ENCODE results near the gene RETREG1. TPM values are rescaled to one million over a fixed set of nuclear protein-coding genes. Genes with fewer than 3 reads are reported as not detected.

RETREG1 gene
- total and polyA plus RNA-seq, 2 of the 13 experiments (the other 11 are each of a cell fraction or from before 2014, with no cell fraction given) = 0.07 TPM; not detected in 1

DNA sequence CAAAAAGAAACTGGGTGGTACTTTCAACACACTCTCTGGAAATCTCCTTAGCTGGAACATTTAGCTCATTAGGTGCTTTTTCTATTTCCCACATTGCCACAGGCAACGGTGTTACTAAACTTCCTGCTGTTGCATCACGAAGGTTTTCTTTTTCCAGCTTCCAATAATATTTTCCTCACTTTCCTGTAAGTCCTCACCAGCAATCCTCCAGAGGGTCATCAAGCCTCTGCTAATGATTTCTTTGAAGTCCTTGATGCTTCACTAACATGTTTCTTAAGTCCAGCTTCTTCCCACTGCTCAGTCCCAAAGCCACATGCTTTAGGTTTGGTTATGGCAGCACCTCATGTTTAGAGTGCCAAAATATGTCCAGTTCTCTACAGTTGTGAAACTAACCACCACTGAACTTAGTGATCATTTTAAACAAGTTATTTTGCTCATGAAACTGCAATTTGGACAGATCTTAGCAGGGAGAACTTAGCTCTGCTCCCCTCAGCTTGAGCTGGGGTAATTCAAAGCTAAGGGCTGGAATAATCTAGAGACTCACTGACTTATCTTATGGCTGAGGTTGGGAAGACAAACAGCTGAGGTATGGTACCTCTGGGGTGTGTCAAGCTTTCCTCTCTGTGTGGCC, 39.9 kb upstream of the RETREG1 start:
- no peaks in the 10 kb centered on the region for H3K9me3 ChIP-seq (ENCODE audit: low read length)
- ChIA-PET POLR2A (no interaction called here), CTCF (ENCODE audit: low intra/inter-chr PET ratio, low total read pairs) (no interaction called here)
- no peak overlapping the region for H3K4me3 ChIP-seq (replicated peaks in 1 of 3; ENCODE audit: insufficient read depth in 1 of 3, low read depth in 2 of 3, low read length in 3 of 3)
- H3K27me3 ChIP-seq (ENCODE audit: control insufficient read depth in 1 of 2, insufficient read depth in 2 of 2, low read length in 2 of 2) = no peaks in the 10 kb centered on the region; a peak in 3 of 5 replicates
- FAIRE-seq = no peak
- ATAC-seq = no peak
- H3K9ac ChIP-seq (ENCODE audit: insufficient read depth, low read depth, low read length) = no peak overlapping the region
- H3K4me2 ChIP-seq (ENCODE audit: low read depth, low read length) = no peak overlapping the region
- no TSS peak for BruUV-seq (replicated peaks)
- no peak overlapping the region for H2AFZ ChIP-seq (ENCODE audit: low read length)
- DNase-seq (ENCODE audit: low spot score) = no peak
- no peaks in the 10 kb centered on the region for H3K79me2 ChIP-seq (ENCODE audit: insufficient read depth, low read length)
- no peaks in the 10 kb centered on the region for H4K20me1 ChIP-seq (ENCODE audit: insufficient read depth, low read length)
- intact Hi-C loops (cut with micrococcal nuclease; ENCODE audit: unreplicated experiment) = no loop called here
- H3K4me1 ChIP-seq (ENCODE audit: insufficient read depth, low read length) = no peaks in the 10 kb centered on the region
- no peak overlapping the region for H3K27ac ChIP-seq (ENCODE audit: extremely low read length, insufficient read depth, low read length)
- in situ Hi-C loops (cut with HindIII; ENCODE audit: extremely low pct_ligation_motif_present, low pct_unique_long_range_greater_than_20kb) = no loop called here
- no peaks in the 10 kb centered on the region for H3K36me3 ChIP-seq (replicated peaks in 1 of 2; ENCODE audit: control insufficient read depth in 1 of 2, insufficient read depth in 2 of 2, low read length in 2 of 2)
- 25% methylated on average over 2 of the region's 2 CpGs for WGBS (ENCODE audit: low lambda C conversion rate)
- TF ChIP-seq MZF1 (CRISPR knock-in tag; IDR thresholded peaks at IDR 0.05; ENCODE audit: borderline replicate concordance) = no peak
- TF ChIP-seq ZNF550 (CRISPR knock-in tag; IDR thresholded peaks at IDR 0.05; ENCODE audit: borderline replicate concordance) = no peak
- TF ChIP-seq MAZ (IDR thresholded peaks at IDR 0.05; ENCODE audit: borderline replicate concordance, low read depth, low read length) = no peak
- TF ChIP-seq MAZ (CRISPR knock-in tag; IDR thresholded peaks at IDR 0.05; ENCODE audit: low read depth) = no peak
- TF ChIP-seq, protein P1, sequence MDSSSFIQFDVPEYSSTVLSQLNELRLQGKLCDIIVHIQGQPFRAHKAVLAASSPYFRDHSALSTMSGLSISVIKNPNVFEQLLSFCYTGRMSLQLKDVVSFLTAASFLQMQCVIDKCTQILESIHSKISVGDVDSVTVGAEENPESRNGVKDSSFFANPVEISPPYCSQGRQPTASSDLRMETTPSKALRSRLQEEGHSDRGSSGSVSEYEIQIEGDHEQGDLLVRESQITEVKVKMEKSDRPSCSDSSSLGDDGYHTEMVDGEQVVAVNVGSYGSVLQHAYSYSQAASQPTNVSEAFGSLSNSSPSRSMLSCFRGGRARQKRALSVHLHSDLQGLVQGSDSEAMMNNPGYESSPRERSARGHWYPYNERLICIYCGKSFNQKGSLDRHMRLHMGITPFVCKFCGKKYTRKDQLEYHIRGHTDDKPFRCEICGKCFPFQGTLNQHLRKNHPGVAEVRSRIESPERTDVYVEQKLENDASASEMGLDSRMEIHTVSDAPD (CRISPR knock-in tag; IDR thresholded peaks at IDR 0.05) = no peak
- TF ChIP-seq, protein P2, sequence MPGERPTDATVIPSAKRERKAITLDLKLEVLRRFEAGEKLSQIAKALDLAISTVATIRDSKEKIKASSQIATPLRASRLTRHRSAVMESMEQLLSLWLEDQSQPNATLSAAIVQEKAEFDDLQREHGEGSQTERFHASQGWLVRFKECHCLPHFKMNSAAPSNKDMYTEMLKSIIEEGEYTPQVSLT (CRISPR knock-in tag; IDR thresholded peaks at IDR 0.05; ENCODE audit: borderline replicate concordance, low read depth) = no peak
- TF ChIP-seq MAFG (CRISPR knock-in tag; IDR thresholded peaks at IDR 0.05) = no peak
- no peak for TF ChIP-seq HDAC6 (IDR thresholded peaks at IDR 0.05; ENCODE audit: low read depth, low read length)
- TF ChIP-seq, protein P3, sequence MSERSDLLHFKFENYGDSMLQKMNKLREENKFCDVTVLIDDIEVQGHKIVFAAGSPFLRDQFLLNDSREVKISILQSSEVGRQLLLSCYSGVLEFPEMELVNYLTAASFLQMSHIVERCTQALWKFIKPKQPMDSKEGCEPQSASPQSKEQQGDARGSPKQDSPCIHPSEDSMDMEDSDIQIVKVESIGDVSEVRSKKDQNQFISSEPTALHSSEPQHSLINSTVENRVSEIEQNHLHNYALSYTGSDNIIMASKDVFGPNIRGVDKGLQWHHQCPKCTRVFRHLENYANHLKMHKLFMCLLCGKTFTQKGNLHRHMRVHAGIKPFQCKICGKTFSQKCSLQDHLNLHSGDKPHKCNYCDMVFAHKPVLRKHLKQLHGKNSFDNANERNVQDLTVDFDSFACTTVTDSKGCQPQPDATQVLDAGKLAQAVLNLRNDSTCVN (CRISPR knock-in tag; IDR thresholded peaks at IDR 0.05; ENCODE audit: borderline replicate concordance) = no peak
- no peak for TF ChIP-seq NFRKB (IDR thresholded peaks at IDR 0.05)
- TF ChIP-seq NCOR1 (IDR thresholded peaks at IDR 0.05; ENCODE audit: borderline replicate concordance, low read length) = no peak
- TF ChIP-seq, protein P4, sequence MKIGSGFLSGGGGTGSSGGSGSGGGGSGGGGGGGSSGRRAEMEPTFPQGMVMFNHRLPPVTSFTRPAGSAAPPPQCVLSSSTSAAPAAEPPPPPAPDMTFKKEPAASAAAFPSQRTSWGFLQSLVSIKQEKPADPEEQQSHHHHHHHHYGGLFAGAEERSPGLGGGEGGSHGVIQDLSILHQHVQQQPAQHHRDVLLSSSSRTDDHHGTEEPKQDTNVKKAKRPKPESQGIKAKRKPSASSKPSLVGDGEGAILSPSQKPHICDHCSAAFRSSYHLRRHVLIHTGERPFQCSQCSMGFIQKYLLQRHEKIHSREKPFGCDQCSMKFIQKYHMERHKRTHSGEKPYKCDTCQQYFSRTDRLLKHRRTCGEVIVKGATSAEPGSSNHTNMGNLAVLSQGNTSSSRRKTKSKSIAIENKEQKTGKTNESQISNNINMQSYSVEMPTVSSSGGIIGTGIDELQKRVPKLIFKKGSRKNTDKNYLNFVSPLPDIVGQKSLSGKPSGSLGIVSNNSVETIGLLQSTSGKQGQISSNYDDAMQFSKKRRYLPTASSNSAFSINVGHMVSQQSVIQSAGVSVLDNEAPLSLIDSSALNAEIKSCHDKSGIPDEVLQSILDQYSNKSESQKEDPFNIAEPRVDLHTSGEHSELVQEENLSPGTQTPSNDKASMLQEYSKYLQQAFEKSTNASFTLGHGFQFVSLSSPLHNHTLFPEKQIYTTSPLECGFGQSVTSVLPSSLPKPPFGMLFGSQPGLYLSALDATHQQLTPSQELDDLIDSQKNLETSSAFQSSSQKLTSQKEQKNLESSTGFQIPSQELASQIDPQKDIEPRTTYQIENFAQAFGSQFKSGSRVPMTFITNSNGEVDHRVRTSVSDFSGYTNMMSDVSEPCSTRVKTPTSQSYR (CRISPR knock-in tag; IDR thresholded peaks at IDR 0.05; ENCODE audit: borderline replicate concordance) = no peak
- TF ChIP-seq, protein P5, sequence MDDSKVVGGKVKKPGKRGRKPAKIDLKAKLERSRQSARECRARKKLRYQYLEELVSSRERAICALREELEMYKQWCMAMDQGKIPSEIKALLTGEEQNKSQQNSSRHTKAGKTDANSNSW (CRISPR knock-in tag; IDR thresholded peaks at IDR 0.05; ENCODE audit: borderline replicate concordance) = no peak
- no peak for TF ChIP-seq AKAP8 (CRISPR knock-in tag; IDR thresholded peaks at IDR 0.05)
- TF ChIP-seq, protein P6, sequence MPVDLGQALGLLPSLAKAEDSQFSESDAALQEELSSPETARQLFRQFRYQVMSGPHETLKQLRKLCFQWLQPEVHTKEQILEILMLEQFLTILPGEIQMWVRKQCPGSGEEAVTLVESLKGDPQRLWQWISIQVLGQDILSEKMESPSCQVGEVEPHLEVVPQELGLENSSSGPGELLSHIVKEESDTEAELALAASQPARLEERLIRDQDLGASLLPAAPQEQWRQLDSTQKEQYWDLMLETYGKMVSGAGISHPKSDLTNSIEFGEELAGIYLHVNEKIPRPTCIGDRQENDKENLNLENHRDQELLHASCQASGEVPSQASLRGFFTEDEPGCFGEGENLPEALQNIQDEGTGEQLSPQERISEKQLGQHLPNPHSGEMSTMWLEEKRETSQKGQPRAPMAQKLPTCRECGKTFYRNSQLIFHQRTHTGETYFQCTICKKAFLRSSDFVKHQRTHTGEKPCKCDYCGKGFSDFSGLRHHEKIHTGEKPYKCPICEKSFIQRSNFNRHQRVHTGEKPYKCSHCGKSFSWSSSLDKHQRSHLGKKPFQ (CRISPR knock-in tag; IDR thresholded peaks at IDR 0.05; ENCODE audit: insufficient replicate concordance) = no peak
- no peak for TF ChIP-seq ZNF10 (CRISPR knock-in tag; IDR thresholded peaks at IDR 0.05; ENCODE audit: borderline replicate concordance, low read depth)

Data from HepG2 (cell line).